ENCODE results near the gene IL13RA1. TPM values are rescaled to one million over a fixed set of nuclear protein-coding genes. Genes with fewer than 3 reads are reported as not detected.
A peak's percentile ranks its signal among the peaks of the same experiment; 100 is the strongest.

The IL13RA1 gene
- total and polyA plus RNA-seq, 2 of the 13 experiments (the other 11 are each of a cell fraction or from before 2014, with no cell fraction given): 56.6 to 73.5 TPM

DNA sequence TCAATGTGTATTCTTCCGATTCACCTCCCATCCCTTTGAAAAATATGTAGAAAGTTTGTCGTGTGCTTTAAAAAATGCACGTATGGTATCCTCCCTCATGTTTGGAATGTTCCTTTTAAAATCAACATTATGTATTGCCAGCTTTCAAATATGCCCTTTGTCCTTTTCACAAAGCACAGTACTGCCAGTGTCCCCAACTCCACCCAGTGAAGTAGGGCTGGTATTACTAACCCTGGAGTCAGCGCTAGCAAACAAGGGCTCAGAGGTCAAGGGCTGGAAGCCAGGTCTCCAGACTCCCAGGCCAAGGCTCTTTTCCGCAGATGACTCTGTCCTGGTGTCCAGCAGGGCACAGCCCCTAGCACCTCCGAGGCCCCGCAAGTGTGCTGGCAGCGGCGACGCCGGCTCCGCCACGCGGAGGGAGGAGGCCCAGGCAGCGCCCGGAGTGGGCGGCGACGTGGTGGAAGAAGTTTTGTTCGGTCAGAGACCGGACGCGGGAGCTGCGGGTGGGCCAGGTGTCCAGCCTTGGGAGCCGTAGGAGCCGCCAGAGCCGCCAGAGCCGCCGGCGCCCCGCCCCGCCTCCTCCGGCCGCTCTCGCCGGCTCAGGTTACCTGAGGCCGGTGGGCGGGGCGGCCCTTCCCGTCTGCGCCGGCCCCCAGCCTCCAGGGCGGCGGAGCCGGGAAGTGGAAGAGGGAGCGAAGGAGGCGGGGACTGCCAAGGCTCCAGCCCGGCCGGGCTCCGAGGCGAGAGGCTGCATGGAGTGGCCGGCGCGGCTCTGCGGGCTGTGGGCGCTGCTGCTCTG lies at the start of gene IL13RA1 (continued):
- TF ChIP-seq, protein P1, sequence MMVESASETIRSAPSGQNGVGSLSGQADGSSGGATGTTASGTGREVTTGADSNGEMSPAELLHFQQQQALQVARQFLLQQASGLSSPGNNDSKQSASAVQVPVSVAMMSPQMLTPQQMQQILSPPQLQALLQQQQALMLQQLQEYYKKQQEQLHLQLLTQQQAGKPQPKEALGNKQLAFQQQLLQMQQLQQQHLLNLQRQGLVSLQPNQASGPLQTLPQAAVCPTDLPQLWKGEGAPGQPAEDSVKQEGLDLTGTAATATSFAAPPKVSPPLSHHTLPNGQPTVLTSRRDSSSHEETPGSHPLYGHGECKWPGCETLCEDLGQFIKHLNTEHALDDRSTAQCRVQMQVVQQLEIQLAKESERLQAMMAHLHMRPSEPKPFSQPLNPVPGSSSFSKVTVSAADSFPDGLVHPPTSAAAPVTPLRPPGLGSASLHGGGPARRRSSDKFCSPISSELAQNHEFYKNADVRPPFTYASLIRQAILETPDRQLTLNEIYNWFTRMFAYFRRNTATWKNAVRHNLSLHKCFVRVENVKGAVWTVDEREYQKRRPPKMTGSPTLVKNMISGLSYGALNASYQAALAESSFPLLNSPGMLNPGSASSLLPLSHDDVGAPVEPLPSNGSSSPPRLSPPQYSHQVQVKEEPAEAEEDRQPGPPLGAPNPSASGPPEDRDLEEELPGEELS (CRISPR knock-in tag; IDR thresholded peaks at IDR 0.05): peak; percentile 64; the same call in 1 of the 2 replicates
- no peak for TF ChIP-seq RBM22 (optimal IDR thresholded peaks at IDR 0.05; ENCODE audit: low read length)
- no peak for TF ChIP-seq GATAD1 (CRISPR knock-in tag; IDR thresholded peaks at IDR 0.05)
- TF ChIP-seq ZNF850 (CRISPR knock-in tag; conservative IDR thresholded peaks at IDR 0.05): no peak
- TF ChIP-seq MAFG (CRISPR knock-in tag; IDR thresholded peaks at IDR 0.05): no peak
- TF ChIP-seq ONECUT2 (CRISPR knock-in tag; IDR thresholded peaks at IDR 0.05): no peak
- no peak for TF ChIP-seq ZSCAN29 (CRISPR knock-in tag; conservative IDR thresholded peaks at IDR 0.05)
- TF ChIP-seq, protein P2, sequence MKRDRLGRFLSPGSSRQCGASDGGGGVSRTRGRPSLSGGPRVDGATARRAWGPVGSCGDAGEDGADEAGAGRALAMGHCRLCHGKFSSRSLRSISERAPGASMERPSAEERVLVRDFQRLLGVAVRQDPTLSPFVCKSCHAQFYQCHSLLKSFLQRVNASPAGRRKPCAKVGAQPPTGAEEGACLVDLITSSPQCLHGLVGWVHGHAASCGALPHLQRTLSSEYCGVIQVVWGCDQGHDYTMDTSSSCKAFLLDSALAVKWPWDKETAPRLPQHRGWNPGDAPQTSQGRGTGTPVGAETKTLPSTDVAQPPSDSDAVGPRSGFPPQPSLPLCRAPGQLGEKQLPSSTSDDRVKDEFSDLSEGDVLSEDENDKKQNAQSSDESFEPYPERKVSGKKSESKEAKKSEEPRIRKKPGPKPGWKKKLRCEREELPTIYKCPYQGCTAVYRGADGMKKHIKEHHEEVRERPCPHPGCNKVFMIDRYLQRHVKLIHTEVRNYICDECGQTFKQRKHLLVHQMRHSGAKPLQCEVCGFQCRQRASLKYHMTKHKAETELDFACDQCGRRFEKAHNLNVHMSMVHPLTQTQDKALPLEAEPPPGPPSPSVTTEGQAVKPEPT (CRISPR knock-in tag; IDR thresholded peaks at IDR 0.05; ENCODE audit: low read depth): no peak
- no peak for TF ChIP-seq ZNF329 (CRISPR knock-in tag; IDR thresholded peaks at IDR 0.05; ENCODE audit: low read depth)
- TF ChIP-seq ARHGAP35 (CRISPR knock-in tag; IDR thresholded peaks at IDR 0.05; ENCODE audit: borderline replicate concordance): no peak
- no peak for TF ChIP-seq HCFC1 (IDR thresholded peaks at IDR 0.05; ENCODE audit: low read depth, low read length)
- TF ChIP-seq ZNF451 (CRISPR knock-in tag; IDR thresholded peaks at IDR 0.05): no peak
- no peak for TF ChIP-seq SMAD9 (CRISPR knock-in tag; IDR thresholded peaks at IDR 0.05)
- no peak; the same call in 1 of the 2 replicates for TF ChIP-seq ZNF431 (CRISPR knock-in tag; IDR thresholded peaks at IDR 0.05; ENCODE audit: borderline replicate concordance, low read depth)
- peak; percentile 52; the same call in 1 of the 2 replicates for TF ChIP-seq ZNF317 (CRISPR knock-in tag; IDR thresholded peaks at IDR 0.05)
- TF ChIP-seq NFKB2 (CRISPR knock-in tag; IDR thresholded peaks at IDR 0.05; ENCODE audit: borderline replicate concordance): 0 out of 2 replicates have a peak, but pooled peaks have one; percentile 40
- TF ChIP-seq ZNF652 (CRISPR knock-in tag; IDR thresholded peaks at IDR 0.05; ENCODE audit: borderline replicate concordance, low read depth): no peak
- TF ChIP-seq CCAR2 (optimal IDR thresholded peaks at IDR 0.05; ENCODE audit: low read depth, low read length): no peak
- TF ChIP-seq PITX1 (CRISPR knock-in tag; IDR thresholded peaks at IDR 0.05): peak; percentile 70
- TF ChIP-seq ZNF724P (CRISPR knock-in tag; IDR thresholded peaks at IDR 0.05; ENCODE audit: borderline replicate concordance): no peak
- no peak for TF ChIP-seq MBD4 (IDR thresholded peaks at IDR 0.05; ENCODE audit: borderline replicate concordance, low read length)
- no peak for TF ChIP-seq ZNF501 (CRISPR knock-in tag; IDR thresholded peaks at IDR 0.05)
- peak; percentile 68; the same call in 1 of the 2 replicates for TF ChIP-seq ZNF749 (CRISPR knock-in tag; IDR thresholded peaks at IDR 0.05; ENCODE audit: borderline replicate concordance)
- TF ChIP-seq, protein P3, sequence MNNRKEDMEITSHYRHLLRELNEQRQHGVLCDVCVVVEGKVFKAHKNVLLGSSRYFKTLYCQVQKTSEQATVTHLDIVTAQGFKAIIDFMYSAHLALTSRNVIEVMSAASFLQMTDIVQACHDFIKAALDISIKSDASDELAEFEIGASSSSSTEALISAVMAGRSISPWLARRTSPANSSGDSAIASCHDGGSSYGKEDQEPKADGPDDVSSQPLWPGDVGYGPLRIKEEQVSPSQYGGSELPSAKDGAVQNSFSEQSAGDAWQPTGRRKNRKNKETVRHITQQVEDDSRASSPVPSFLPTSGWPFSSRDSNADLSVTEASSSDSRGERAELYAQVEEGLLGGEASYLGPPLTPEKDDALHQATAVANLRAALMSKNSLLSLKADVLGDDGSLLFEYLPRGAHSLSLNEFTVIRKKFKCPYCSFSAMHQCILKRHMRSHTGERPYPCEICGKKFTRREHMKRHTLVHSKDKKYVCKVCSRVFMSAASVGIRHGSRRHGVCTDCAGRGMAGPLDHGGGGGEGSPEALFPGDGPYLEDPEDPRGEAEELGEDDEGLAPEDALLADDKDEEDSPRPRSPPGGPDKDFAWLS (CRISPR knock-in tag; IDR thresholded peaks at IDR 0.05; ENCODE audit: borderline replicate concordance): no peak
- TF ChIP-seq ZMYM2 (CRISPR knock-in tag; IDR thresholded peaks at IDR 0.05): 0 out of 2 replicates have a peak, but pooled peaks have one; percentile 58
- no peak for TF ChIP-seq SRY (CRISPR knock-in tag; IDR thresholded peaks at IDR 0.05)
